Stimulated activated CD4-positive, alpha-beta T cell treated with anti-CD3 and anti-CD28 coated beads, Interleukin-15, amount 100 ng/mL, for 48 hours (primary cell): ENCODE measurements around the gene EIF3CL.
"Not testable (repeated sequence)": the region's sequence is repeated elsewhere in the genome, so short reads cannot be mapped to it uniquely, and the experiment has no call there.

Source experiments
- DNase-seq, 2 donors: peaks; one replicate each; pipeline ENCODE4 v3.0.0-alpha.2; 2020; ENCODE audit warnings: low read depth in 2 of 2

Gene EIF3CL

GRCh38 chr16:28362600-28362999 lies 41.0 kb downstream of the EIF3CL start:
- DNase-seq = not testable (repeated sequence)

- DNase-seq = not testable (repeated sequence)
Measured at GRCh38 chr16:28338230-28338629, 65.4 kb downstream of the EIF3CL start.

GRCh38 chr16:28336940-28337710 lies 66.5 kb downstream of the EIF3CL start:
- DNase-seq = not testable (repeated sequence)

GRCh38 chr16:28335678-28336077 lies 68.0 kb downstream of the EIF3CL start:
- not testable (repeated sequence) for DNase-seq

GRCh38 chr16:28332632-28333031 lies 71.0 kb downstream of the EIF3CL start:
- DNase-seq = not testable (repeated sequence)

DNA sequence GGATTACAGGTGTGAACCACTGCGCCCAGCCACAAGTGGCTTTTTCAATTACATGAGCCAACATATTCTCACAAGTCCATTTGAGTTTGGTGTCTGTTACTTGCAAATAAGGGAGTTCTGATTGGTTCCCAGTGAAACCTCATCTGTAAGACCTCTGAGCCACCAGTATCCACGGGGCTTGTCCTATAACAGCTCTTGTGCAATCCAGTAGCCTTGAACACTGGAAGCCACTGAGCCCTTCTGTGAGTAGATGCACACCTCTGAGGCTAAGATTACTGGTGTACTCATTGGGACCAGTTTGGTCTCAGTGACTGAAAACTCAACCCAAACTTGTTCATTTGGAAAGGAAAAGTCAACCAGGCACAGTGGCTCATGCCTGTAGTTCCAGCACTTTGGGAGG lies 72.7 kb downstream of the EIF3CL start:
- not testable (repeated sequence) for DNase-seq

DNA sequence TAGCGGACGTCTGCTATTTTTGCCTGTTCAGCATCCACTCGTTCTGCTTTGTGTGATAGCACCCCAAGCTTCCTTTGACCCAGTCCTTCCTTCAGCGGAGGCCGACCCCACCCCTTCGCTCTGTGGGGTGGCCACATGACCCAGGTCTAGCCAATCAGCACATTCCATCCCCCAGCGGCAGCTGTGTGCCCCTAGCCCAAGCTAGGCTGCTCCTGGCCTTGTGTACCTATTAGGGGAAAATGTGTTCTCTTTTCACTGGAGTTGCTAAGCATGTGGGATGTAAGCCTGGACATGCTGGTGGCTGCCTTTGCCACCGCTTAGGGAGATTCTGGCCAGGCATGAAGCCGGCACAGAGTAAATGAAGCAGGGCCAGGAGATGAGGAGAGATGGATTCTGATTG lies 73.4 kb downstream of the EIF3CL start:
- DNase-seq = not testable (repeated sequence)
